Liver (tissue), 9 donors: ENCODE results near the gene HOXB4. TPM values are rescaled to one million over a fixed set of nuclear protein-coding genes. Genes with fewer than 3 reads are reported as not detected.

Experiments
- DNase-seq: peaks from one replicate; pipeline ENCODE4 v3.0.0-alpha.2; 2017; ENCODE audit warnings: low spot score
- H3K27ac ChIP-seq, 2 donors: one replicate each; pipeline ENCODE4 v1.7.0; 2013; ENCODE audit warnings: inconsistent platforms in 2 of 2, low read length in 2 of 2, control low read depth in 1 of 2, low read depth in 1 of 2, mild to moderate bottlenecking in 1 of 2
- H3K27me3 ChIP-seq, 4 donors: one replicate each; pipeline versions ENCODE4 v1.6.1 to v1.7.0; 2013; ENCODE audit warnings: low read length in 3 of 4, inconsistent platforms in 1 of 4, mild to moderate bottlenecking in 1 of 4, moderate library complexity in 1 of 4; ENCODE audit not compliant: control insufficient read depth in 4 of 4, insufficient read depth in 4 of 4
- H3K36me3 ChIP-seq, 4 donors: one replicate each; pipeline versions ENCODE4 v1.6.1 to v1.7.0; 2013; ENCODE audit warnings: low read length in 3 of 4, mild to moderate bottlenecking in 3 of 4, low read depth in 1 of 4, moderate library complexity in 1 of 4; ENCODE audit not compliant: control insufficient read depth in 4 of 4, insufficient read depth in 3 of 4
- H3K4me1 ChIP-seq, 4 donors: one replicate each; pipeline versions ENCODE4 v1.6.1 to v1.7.0; 2013; ENCODE audit warnings: low read length in 3 of 4, mild to moderate bottlenecking in 3 of 4, moderate library complexity in 1 of 4; ENCODE audit not compliant: control insufficient read depth in 4 of 4, insufficient read depth in 4 of 4
- H3K4me3 ChIP-seq, 3 donors: one replicate each; pipeline versions ENCODE4 v1.6.1 to v1.7.0; 2013; ENCODE audit warnings: low read length in 3 of 3, control low read depth in 1 of 3, low read depth in 1 of 3, mild to moderate bottlenecking in 1 of 3
- H3K9ac ChIP-seq, 2 donors: one replicate each; pipeline ENCODE4 v1.7.0; 2013; ENCODE audit warnings: low read length in 2 of 2, mild to moderate bottlenecking in 2 of 2, moderate library complexity in 2 of 2, control low read depth in 1 of 2, low read depth in 1 of 2
- H3K9me3 ChIP-seq, 4 donors: one replicate each; pipeline versions ENCODE4 v1.6.1 to v1.7.0; 2013; ENCODE audit warnings: low read length in 3 of 4; ENCODE audit not compliant: control insufficient read depth in 4 of 4
- EGR1 ChIP-seq, 2 donors: IDR thresholded peaks; 2 replicates each; pipeline ENCODE4 v1.6.1; 2016 to 2018; ENCODE audit warnings: antibody characterized with exemption in 2 of 2, low read depth in 2 of 2
- FOXA1 ChIP-seq: IDR thresholded peaks from 2 replicates; pipeline ENCODE4 v1.6.1; 2016; ENCODE audit warnings: antibody characterized with exemption
- FOXA2 ChIP-seq: IDR thresholded peaks from 2 replicates; pipeline ENCODE4 v1.6.1; 2016; ENCODE audit warnings: antibody characterized with exemption
- GABPA ChIP-seq, 2 donors: IDR thresholded peaks in 1 of 2; conservative IDR thresholded peaks in 1 of 2; 2 replicates each; pipeline ENCODE4 v1.6.1; 2016; ENCODE audit warnings: antibody characterized with exemption in 2 of 2, mild to moderate bottlenecking in 1 of 2, moderate library complexity in 1 of 2
- HNF4A ChIP-seq, 2 donors: conservative IDR thresholded peaks; 2 replicates each; pipeline ENCODE4 v1.6.1; 2016; ENCODE audit warnings: antibody characterized with exemption in 2 of 2, mild to moderate bottlenecking in 2 of 2
- HNF4G ChIP-seq: IDR thresholded peaks from 2 replicates; pipeline ENCODE4 v1.6.1; 2016; ENCODE audit warnings: antibody characterized with exemption
- JUND ChIP-seq, 2 donors: IDR thresholded peaks; 2 replicates each; pipeline ENCODE4 v1.6.1; 2016; ENCODE audit warnings: antibody characterized with exemption in 2 of 2
- MAX ChIP-seq: IDR thresholded peaks from 2 replicates; pipeline ENCODE4 v1.6.1; 2016; ENCODE audit warnings: antibody characterized with exemption
- NR2F2 ChIP-seq: IDR thresholded peaks from 2 replicates; pipeline ENCODE4 v1.6.1; 2016; ENCODE audit warnings: antibody characterized with exemption
- RAD21 ChIP-seq, 2 donors: IDR thresholded peaks; 2 replicates each; pipeline ENCODE4 v1.6.1; 2016; ENCODE audit warnings: antibody characterized with exemption in 2 of 2, mild to moderate bottlenecking in 2 of 2
- RXRA ChIP-seq, 2 donors: IDR thresholded peaks; 2 replicates each; pipeline ENCODE4 v1.6.1; 2017 to 2018; ENCODE audit warnings: antibody characterized with exemption in 2 of 2, mild to moderate bottlenecking in 1 of 2
- SP1 ChIP-seq: IDR thresholded peaks from 2 replicates; pipeline ENCODE4 v1.6.1; 2018; ENCODE audit warnings: antibody characterized with exemption, mild to moderate bottlenecking
- TAF1 ChIP-seq: conservative IDR thresholded peaks from 2 replicates; pipeline ENCODE4 v1.6.1; 2016; ENCODE audit warnings: antibody characterized with exemption, mild to moderate bottlenecking
- YY1 ChIP-seq: IDR thresholded peaks from 2 replicates; pipeline ENCODE4 v1.6.1; 2016; ENCODE audit warnings: antibody characterized with exemption, mild to moderate bottlenecking
- WGBS: extraction: QIAGEN DNeasy Blood & Tissue Kit; methylation state at CpG from one replicate; pipeline ENCODE4 v1.1.7; 2013; 5-methylcytosine and 5-hydroxymethylcytosine counted together
- polyA plus RNA-seq, 2 donors: library from polyadenylated mRNA; stranded (reverse) in 1 of 2; unstranded in 1 of 2; fragments of 200-250 nt in 1 of 2; fragments of >200 nt in 1 of 2; fragmentation: Nextera tagmentation in 1 of 2; extraction: Ambion mirVana in 1 of 2; gene quantifications; one replicate each; pipeline versions ENCODE4 v1.2.1 to v1.2.3, GENCODE V29; 2013 to 2015
- total RNA-seq, 2 donors: library from RNA; depleted of rRNA; stranded (reverse); fragments of >200 nt; gene quantifications; one replicate each; pipeline ENCODE4 v1.2.3, GENCODE V29; 2014
- TF ChIP-seq, protein P1 (sequence below): IDR thresholded peaks from 2 replicates; pipeline ENCODE4 v1.6.1; 2016; ENCODE audit warnings: antibody characterized with exemption
- TF ChIP-seq, protein P2 (sequence below): fragments of 150-350 bp; IDR thresholded peaks from 2 replicates; pipeline ENCODE4 v1.5.1; 2017; ENCODE audit warnings: improper control_type of control experiment, low read depth, low read length; ENCODE audit not compliant: missing input control
- TF ChIP-seq, protein P3 (sequence below): IDR thresholded peaks from 2 replicates; pipeline ENCODE4 v1.6.1; 2016; ENCODE audit warnings: antibody characterized with exemption
- TF ChIP-seq, protein P4 (sequence below): IDR thresholded peaks from 2 replicates; pipeline ENCODE4 v1.6.1; 2016; ENCODE audit warnings: antibody characterized with exemption, mild to moderate bottlenecking
- donor health status: healthy.
- donor health status: healthy.
- donor health status: healthy.
- donor health status: healthy.
- donor health status: healthy.

The HOXB4 gene
- total and polyA plus RNA-seq, 4 donors, result 0.19 to 0.75 (median 0.50) TPM

DNA sequence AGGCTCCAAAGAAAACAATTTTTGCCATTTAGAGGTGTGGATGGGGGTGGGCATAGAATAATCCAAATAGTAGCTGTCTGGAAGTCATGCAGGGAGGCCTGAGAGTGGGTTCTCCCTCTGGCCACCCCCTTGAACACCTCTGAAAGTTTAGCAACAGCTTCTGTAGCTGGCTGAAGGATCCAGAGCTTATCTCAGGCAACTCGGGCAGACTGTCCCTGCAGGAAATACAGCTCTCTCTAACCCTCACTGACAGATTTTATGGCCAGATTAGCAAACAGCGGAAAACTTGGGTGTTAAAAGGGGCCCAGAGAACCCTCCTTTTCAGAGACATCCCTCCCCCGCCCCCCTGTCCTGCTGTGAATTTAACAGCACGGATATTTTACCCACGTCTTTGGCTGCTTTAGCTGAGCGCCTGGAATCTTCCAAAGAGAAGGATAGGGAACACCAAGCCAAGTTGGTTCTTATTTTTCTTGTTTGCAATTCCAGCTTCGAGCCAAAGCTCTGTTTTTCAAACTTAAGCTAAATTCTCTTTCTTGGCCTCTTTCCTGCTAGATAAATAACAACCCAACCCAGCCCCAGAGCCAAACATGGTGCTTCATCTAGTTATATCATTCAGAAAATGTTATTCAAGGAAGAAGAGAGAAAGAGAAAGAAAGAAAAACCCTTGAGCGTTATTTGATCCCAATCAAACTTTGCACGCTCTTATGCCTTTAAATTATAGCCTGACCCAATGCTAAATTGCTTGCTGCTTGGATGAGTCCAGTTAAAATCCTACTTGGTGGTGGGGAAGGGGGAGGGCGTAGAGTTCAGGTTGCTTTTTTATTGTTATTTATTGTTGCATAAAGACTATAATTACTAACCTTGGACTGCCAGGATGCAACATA lies 31.0 kb downstream of the HOXB4 start:
- Histone ChIP-seq H3K9ac (peak overlapping the region in 1 of 2 donors; percentile 2), H3K4me3 (no peak overlapping the region), H3K27ac (peak overlapping the region; percentile 53 to 56), H3K27me3 (peaks cover 0 to 9% (median 4%) of the 10 kb centered on the region in 4 donors), H3K4me1 (peaks cover 0 to 12% (median 3%) of the 10 kb centered on the region in 4 donors), H3K36me3 (no peaks in the 10 kb centered on the region), H3K9me3 (no peaks in the 10 kb centered on the region)
- peak; percentile 41 for DNase-seq
- TF ChIP-seq RXRA (IDR thresholded peaks at IDR 0.05) (no peak), SP1 (no peak), HNF4A (conservative IDR thresholded peaks at IDR 0.05) (no peak), TAF1 (no peak), YY1 (no peak), NR2F2 (no peak), RAD21 (IDR thresholded peaks at IDR 0.05) (no peak), MAX (no peak), FOXA2 (no peak), GABPA (IDR thresholded peaks at IDR 0.05 in 1 of 2, conservative IDR thresholded peaks at IDR 0.05 in 1 of 2) (no peak), EGR1 (IDR thresholded peaks at IDR 0.05; ENCODE audit: low read depth in 2 of 2) (no peak), FOXA1 (no peak), JUND (IDR thresholded peaks at IDR 0.05) (no peak), HNF4G (no peak)
- TF ChIP-seq, protein P1, sequence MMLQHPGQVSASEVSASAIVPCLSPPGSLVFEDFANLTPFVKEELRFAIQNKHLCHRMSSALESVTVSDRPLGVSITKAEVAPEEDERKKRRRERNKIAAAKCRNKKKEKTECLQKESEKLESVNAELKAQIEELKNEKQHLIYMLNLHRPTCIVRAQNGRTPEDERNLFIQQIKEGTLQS, result no peak
- TF ChIP-seq, protein P2, sequence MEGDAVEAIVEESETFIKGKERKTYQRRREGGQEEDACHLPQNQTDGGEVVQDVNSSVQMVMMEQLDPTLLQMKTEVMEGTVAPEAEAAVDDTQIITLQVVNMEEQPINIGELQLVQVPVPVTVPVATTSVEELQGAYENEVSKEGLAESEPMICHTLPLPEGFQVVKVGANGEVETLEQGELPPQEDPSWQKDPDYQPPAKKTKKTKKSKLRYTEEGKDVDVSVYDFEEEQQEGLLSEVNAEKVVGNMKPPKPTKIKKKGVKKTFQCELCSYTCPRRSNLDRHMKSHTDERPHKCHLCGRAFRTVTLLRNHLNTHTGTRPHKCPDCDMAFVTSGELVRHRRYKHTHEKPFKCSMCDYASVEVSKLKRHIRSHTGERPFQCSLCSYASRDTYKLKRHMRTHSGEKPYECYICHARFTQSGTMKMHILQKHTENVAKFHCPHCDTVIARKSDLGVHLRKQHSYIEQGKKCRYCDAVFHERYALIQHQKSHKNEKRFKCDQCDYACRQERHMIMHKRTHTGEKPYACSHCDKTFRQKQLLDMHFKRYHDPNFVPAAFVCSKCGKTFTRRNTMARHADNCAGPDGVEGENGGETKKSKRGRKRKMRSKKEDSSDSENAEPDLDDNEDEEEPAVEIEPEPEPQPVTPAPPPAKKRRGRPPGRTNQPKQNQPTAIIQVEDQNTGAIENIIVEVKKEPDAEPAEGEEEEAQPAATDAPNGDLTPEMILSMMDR, result no peak
- TF ChIP-seq, protein P3, sequence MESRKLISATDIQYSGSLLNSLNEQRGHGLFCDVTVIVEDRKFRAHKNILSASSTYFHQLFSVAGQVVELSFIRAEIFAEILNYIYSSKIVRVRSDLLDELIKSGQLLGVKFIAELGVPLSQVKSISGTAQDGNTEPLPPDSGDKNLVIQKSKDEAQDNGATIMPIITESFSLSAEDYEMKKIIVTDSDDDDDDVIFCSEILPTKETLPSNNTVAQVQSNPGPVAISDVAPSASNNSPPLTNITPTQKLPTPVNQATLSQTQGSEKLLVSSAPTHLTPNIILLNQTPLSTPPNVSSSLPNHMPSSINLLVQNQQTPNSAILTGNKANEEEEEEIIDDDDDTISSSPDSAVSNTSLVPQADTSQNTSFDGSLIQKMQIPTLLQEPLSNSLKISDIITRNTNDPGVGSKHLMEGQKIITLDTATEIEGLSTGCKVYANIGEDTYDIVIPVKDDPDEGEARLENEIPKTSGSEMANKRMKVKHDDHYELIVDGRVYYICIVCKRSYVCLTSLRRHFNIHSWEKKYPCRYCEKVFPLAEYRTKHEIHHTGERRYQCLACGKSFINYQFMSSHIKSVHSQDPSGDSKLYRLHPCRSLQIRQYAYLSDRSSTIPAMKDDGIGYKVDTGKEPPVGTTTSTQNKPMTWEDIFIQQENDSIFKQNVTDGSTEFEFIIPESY, result no peak
- TF ChIP-seq, protein P4, sequence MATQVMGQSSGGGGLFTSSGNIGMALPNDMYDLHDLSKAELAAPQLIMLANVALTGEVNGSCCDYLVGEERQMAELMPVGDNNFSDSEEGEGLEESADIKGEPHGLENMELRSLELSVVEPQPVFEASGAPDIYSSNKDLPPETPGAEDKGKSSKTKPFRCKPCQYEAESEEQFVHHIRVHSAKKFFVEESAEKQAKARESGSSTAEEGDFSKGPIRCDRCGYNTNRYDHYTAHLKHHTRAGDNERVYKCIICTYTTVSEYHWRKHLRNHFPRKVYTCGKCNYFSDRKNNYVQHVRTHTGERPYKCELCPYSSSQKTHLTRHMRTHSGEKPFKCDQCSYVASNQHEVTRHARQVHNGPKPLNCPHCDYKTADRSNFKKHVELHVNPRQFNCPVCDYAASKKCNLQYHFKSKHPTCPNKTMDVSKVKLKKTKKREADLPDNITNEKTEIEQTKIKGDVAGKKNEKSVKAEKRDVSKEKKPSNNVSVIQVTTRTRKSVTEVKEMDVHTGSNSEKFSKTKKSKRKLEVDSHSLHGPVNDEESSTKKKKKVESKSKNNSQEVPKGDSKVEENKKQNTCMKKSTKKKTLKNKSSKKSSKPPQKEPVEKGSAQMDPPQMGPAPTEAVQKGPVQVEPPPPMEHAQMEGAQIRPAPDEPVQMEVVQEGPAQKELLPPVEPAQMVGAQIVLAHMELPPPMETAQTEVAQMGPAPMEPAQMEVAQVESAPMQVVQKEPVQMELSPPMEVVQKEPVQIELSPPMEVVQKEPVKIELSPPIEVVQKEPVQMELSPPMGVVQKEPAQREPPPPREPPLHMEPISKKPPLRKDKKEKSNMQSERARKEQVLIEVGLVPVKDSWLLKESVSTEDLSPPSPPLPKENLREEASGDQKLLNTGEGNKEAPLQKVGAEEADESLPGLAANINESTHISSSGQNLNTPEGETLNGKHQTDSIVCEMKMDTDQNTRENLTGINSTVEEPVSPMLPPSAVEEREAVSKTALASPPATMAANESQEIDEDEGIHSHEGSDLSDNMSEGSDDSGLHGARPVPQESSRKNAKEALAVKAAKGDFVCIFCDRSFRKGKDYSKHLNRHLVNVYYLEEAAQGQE, result no peak
- WGBS, result 25% methylated on average over 10 of the region's 10 CpGs
